ENCODE data around the gene TOX3.

Gene TOX3

GRCh38 chr16:52535076-52535475, 11.9 kb downstream of the TOX3 start:
- DNase-seq = no peak

- no peak for DNase-seq
Measured at GRCh38 chr16:52533296-52533695, 13.6 kb downstream of the TOX3 start.

GRCh38 chr16:52532384-52532783, 14.6 kb downstream of the TOX3 start:
- DNase-seq = no peak

- no peak for DNase-seq
Measured at GRCh38 chr16:52529226-52529625, 17.7 kb downstream of the TOX3 start.

- DNase-seq = no peak
Measured at GRCh38 chr16:52528393-52529065, 18.4 kb downstream of the TOX3 start.

- DNase-seq = no peak
Measured at GRCh38 chr16:52526830-52527229, 20.1 kb downstream of the TOX3 start.

- no peak for DNase-seq
Measured at GRCh38 chr16:52526116-52526828, 20.7 kb downstream of the TOX3 start.

- DNase-seq = no peak
Measured at GRCh38 chr16:52521570-52521969, 25.4 kb downstream of the TOX3 start.

GRCh38 chr16:52518884-52519283, 28.1 kb downstream of the TOX3 start:
- DNase-seq = no peak

- no peak for DNase-seq
Measured at GRCh38 chr16:52515068-52515671, 31.8 kb downstream of the TOX3 start.

- DNase-seq = no peak
Measured at GRCh38 chr16:52512297-52512987, 34.5 kb downstream of the TOX3 start.

- no peak for DNase-seq
Measured at GRCh38 chr16:52501746-52502145, 45.2 kb downstream of the TOX3 start.

GRCh38 chr16:52500963-52501362, 46.0 kb downstream of the TOX3 start:
- no peak for DNase-seq

GRCh38 chr16:52499060-52499440, 47.9 kb downstream of the TOX3 start:
- no peak for DNase-seq

GRCh38 chr16:52498328-52499059, 48.4 kb downstream of the TOX3 start:
- no peak for DNase-seq

- no peak for DNase-seq
Measured at GRCh38 chr16:52497067-52497816, 49.7 kb downstream of the TOX3 start.

GRCh38 chr16:52496051-52496876, 50.7 kb downstream of the TOX3 start:
- DNase-seq = no peak

- DNase-seq = no peak
Measured at GRCh38 chr16:52494621-52495020, 52.3 kb downstream of the TOX3 start.

- no peak for DNase-seq
Measured at GRCh38 chr16:52494145-52494544, 52.8 kb downstream of the TOX3 start.

GRCh38 chr16:52492789-52493357, 54.1 kb downstream of the TOX3 start:
- DNase-seq = no peak

- DNase-seq = no peak
Measured at GRCh38 chr16:52491216-52491615, 55.7 kb downstream of the TOX3 start.
